Measurements from ENCODE around the gene P3H4. TPM values are rescaled to one million over a fixed set of nuclear protein-coding genes. Genes with fewer than 3 reads are reported as not detected.
A peak's percentile ranks its signal among the peaks of the same experiment; 100 is the strongest.

The P3H4 gene
- total RNA-seq, 3 donors from 2014 or later = 10.7 to 14.0 (median 12.1) TPM

GRCh38 chr17:41786227-41787020 is 25.3 kb downstream of the P3H4 start, which contains the start of gene JUP:
Gene JUP (minus strand): TSS chr17:41786711. CDS start chr17:41771854, 14,857 bp downstream.
- intact Hi-C loops (cut with DNase I, micrococcal nuclease) = no loop called here
- TF ChIP-seq CTCF (IDR thresholded peaks at IDR 0.05) = no peak
- Histone ChIP-seq H3K9me3 (no peaks in the 10 kb centered on the region), H3K4me3 (peak within 1 kb of the TSS; percentile 91), H3K4me1 (ENCODE audit: low read depth) (peaks cover 21% of the 10 kb centered on the region), H3K36me3 (ENCODE audit: low read depth) (no peaks in the 10 kb centered on the region)
- DNase-seq (peak; percentile 100), ATAC-seq (peak; percentile 91)

GRCh38 chr17:41785859-41786226 is 25.9 kb downstream of the P3H4 start:
- no peak for TF ChIP-seq CTCF (IDR thresholded peaks at IDR 0.05)
- Histone ChIP-seq H3K4me1 (ENCODE audit: low read depth) (peaks cover 21% of the 10 kb centered on the region), H3K9me3 (no peaks in the 10 kb centered on the region), H3K4me3 (peak overlapping the region; percentile 91), H3K36me3 (ENCODE audit: low read depth) (no peaks in the 10 kb centered on the region)
- intact Hi-C loops (cut with DNase I, micrococcal nuclease) = no loop called here
- DNase-seq (peak; percentile 89 to 91 (median 90)), ATAC-seq (peak; percentile 72)

GRCh38 chr17:41785091-41785858 is 26.5 kb downstream of the P3H4 start:
- Histone ChIP-seq H3K4me1 (ENCODE audit: low read depth) (peaks cover 23% of the 10 kb centered on the region), H3K4me3 (peak overlapping the region; percentile 91), H3K36me3 (ENCODE audit: low read depth) (no peaks in the 10 kb centered on the region), H3K9me3 (no peaks in the 10 kb centered on the region)
- DNase-seq = peak in 2 of 3 donors; percentile 49 to 60
- intact Hi-C loops (cut with DNase I, micrococcal nuclease) = no loop called here
- TF ChIP-seq CTCF (IDR thresholded peaks at IDR 0.05) = no peak
- no peak for ATAC-seq

- Histone ChIP-seq H3K4me3 (no peak overlapping the region), H3K36me3 (ENCODE audit: low read depth) (no peaks in the 10 kb centered on the region), H3K9me3 (no peaks in the 10 kb centered on the region), H3K4me1 (ENCODE audit: low read depth) (peaks cover 30% of the 10 kb centered on the region)
- DNase-seq (peak in 2 of 3 donors; percentile 47 to 57), ATAC-seq (no peak)
- intact Hi-C loops (cut with DNase I, micrococcal nuclease) = no loop called here
- no peak for TF ChIP-seq CTCF (IDR thresholded peaks at IDR 0.05)
Measured at GRCh38 chr17:41784207-41784744, 27.5 kb downstream of the P3H4 start.

GRCh38 chr17:41782142-41782541 is 29.6 kb downstream of the P3H4 start:
- DNase-seq = no peak
- no peaks in the 10 kb centered on the region for H3K36me3 ChIP-seq (ENCODE audit: low read depth)
- H3K4me1 ChIP-seq (ENCODE audit: low read depth) = peaks cover 51% of the 10 kb centered on the region
- no peaks in the 10 kb centered on the region for H3K9me3 ChIP-seq
- TF ChIP-seq CTCF (IDR thresholded peaks at IDR 0.05) = no peak
- no peak for ATAC-seq
- intact Hi-C loops (cut with DNase I, micrococcal nuclease) = no loop called here
- H3K4me3 ChIP-seq = no peak overlapping the region
